Measurements from ENCODE around the gene LCAT. TPM values are rescaled to one million over a fixed set of nuclear protein-coding genes. Genes with fewer than 3 reads are reported as not detected.
"Not testable (repeated sequence)": the region's sequence is repeated elsewhere in the genome, so short reads cannot be mapped to it uniquely, and the experiment has no call there.

Gene LCAT, protein sequence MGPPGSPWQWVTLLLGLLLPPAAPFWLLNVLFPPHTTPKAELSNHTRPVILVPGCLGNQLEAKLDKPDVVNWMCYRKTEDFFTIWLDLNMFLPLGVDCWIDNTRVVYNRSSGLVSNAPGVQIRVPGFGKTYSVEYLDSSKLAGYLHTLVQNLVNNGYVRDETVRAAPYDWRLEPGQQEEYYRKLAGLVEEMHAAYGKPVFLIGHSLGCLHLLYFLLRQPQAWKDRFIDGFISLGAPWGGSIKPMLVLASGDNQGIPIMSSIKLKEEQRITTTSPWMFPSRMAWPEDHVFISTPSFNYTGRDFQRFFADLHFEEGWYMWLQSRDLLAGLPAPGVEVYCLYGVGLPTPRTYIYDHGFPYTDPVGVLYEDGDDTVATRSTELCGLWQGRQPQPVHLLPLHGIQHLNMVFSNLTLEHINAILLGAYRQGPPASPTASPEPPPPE
- polyA plus RNA-seq (ENCODE audit: insufficient read length): 24.4 TPM

DNA sequence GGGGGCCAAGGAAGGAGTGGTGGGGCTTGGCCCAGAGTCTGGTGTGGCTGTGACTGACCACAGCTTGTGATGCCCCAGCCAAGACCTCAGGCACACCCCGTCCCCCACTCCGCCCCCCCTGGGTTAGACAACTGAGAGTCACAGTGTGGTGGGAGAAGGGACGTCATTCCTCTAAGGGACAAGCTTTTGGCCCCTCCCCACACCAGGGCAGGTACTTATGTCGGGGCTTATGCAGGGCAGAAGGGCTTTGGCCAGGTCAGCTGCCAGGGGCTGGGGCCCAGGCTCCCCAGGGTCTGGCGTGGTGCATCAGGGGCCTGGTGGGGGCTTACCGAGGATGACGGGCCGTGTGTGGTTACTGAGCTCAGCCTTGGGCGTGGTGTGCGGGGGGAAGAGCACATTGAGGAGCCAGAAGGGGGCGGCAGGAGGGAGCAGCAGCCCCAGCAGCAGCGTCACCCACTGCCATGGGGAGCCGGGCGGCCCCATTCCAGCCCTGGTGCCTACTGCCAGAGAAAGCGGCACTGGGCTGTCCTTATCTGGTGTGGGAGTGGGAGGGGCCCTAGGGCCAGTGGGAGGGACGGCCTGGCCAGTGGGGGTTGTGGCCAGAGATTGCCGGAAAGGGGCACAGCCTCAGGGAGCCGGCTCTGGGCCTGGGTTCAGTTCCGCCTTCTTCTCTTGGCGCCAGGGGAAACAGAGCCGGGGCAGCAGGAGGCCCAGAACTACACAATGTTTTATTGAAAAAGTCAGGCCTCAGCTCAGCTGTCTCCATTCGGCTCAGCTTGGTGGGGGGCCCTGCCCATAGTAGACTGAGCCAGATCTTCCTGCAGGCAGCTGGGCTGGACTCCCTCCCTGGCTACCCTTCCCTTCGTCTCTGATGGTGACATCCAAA is at the start of gene LCAT:
LCAT (minus strand) TSS at position 502 of the 886 bp plus-strand sequence; CDS start at position 483, 19 bp downstream.
- DNase-seq: no peak

DNA sequence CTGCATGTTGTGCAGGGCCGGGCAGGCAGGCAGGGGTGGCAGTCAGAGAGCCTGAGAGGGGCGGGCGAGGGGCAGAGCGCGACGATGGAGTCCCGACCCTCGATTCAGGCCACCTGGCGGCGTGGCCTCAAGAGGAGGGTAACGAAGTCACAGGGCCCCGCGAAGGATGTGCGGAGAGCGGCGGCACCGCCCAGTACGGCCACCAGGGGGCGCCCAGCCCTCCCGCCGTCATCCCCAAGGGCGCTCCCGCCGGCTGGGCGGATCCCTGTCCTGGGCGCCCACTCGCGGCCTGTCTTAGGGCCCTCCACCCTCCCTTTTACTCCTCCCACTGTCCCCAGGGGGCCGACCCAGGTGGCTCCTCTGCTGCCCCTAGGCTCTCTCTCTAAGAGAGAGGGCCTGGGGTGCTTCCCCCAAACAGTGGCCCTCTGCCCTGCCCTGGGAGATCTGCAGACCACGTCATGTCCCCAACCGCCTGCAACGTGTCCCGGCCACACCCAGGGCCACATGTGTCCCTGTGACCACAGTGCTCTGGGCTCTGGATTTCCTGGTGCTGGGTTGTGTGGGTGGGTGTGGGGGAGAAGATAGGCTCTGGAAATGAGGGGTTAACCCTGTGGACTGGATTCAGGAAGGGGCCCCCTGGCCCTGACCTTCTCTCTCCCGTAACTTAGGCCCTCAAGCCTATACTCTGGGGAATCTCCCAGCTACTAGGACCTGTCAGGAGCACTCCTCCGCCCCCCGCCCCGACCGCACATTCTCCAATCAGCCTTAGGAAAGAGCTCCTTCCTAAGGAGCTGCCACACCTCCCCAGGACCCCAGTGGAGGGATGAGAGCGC is 49.5 kb upstream of the LCAT start:
- DNase-seq: peak; percentile 65

DNA sequence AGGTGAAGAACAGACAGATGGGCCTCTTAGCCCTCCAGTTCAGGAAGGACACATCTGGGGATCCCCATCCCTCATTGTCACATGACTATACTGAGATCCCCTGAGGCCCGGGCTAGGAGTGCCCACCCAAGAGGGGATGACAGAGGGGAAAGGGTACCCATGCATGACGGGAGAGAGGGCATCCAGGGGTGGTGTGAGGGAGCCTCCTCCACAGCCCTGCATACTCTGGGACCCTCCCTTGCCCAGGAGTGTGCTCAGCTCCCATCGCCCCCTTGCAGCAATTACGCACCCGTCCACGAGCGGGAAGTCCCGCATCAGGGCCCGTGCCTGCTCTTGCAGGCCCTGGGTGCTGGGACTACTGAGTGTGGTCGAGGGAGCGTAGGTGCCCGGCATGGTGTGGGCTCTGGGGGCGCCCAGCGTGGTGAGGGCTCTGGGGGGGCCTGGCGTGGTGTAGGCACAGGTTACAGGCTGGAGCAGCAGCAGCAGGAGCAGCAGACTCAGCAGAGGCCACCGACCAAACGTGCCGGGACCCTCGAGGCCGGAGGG is 48.8 kb upstream of the LCAT start:
- no peak for DNase-seq

DNA sequence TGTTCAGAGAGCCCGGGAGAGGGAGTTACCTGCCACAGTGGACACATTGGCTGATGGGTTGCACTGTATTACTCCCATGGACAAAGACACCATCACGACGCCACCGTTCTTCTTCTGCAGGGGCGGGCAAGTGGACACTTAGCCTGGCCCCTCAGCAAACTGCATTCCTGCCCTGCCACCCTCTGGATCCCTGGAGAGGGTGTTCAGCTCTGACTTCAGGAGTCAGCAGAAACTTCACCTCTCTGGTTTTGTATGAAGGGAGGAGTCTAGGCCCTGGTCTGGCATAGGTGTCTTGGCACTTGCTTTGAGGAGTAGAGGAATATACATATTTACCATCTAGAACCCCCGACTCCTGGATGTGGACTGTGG is 46.1 kb upstream of the LCAT start:
- no peak for DNase-seq

DNA sequence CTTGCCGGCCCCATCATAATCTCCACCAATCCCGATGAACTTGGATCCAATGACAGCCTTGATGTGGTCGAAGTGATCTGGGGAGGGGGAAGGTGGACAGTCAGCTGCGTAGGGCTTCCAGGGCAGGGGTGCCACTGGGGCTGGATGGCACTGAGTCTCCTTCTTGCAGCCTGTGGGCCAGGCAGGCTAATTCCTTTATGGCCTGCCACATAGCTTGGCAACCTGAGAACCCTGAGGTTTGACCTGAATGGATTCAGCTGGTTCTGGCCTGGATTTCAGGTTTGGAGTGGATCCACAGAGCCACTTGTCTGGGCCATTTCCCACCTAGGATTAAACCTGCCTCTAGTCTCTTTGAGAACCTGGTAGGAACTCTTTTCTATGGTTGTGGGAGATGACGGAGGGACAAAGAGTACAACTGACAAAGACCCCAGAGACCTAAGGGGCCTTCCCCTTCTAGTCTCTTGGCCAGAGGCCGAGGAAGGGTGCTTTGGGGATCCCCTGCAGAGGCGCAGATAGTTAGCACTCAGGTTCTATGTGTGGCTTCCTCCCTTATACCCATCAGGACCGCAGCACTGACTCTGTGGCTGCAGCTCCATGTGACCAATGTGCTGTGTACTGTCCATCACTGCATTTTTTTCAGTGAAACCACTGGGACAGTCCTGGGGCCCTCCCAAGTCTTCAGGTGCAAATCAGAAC is 45.5 kb upstream of the LCAT start:
- DNase-seq: no peak

DNA sequence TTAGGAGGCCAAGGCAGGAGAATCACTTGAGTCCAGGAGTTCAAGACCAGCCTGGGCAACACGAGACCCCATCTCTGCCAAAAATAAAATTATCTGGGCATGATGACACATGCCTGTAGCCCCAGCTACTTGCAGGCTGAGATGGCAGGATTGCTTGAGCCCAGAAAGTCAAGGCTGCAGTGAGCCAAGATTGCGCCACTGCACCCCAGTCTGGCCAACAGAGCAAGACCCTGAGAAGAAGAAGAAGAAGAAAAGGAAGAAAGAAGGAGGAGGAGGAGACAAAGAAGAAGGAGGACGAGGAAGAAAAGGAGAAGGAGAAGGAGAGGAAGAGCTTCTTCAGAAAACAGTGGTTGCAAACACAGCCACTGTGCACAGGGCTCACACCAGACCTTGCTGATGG is 44.8 kb upstream of the LCAT start:
- no peak for DNase-seq

DNA sequence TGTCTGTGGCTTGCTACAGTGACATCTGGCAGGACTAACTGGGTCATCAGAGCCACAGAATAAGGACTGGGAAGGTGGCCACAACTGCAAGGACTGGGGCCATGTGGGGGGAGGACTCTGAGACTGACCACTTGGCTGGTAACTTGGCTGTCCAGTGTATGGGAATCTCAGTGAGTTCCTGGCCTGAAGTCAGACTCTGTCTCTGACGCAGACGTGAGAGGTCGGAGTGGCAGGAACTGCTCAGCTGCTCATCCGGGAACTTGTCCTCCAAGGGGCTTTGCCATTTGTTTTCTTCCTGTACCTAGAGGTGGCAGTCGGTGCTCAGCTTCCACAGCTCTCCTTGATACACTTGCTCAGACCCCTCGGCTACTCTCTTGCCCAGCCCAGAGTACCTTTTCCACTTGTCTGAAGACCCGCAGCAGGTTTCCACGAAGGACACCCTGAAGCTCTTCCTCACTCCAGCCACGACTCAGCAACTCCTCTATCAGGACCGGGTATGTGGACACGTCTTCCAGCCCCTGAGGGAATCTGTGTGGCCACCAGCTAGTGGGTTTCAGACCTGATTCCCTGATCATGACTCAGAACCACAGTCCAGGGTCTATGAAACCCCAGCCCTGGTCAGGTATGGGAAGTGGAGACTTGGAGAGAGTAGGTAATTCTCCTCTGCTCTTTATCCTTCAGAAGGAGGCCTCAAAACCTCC is 43.7 kb upstream of the LCAT start:
- no peak for DNase-seq

DNA sequence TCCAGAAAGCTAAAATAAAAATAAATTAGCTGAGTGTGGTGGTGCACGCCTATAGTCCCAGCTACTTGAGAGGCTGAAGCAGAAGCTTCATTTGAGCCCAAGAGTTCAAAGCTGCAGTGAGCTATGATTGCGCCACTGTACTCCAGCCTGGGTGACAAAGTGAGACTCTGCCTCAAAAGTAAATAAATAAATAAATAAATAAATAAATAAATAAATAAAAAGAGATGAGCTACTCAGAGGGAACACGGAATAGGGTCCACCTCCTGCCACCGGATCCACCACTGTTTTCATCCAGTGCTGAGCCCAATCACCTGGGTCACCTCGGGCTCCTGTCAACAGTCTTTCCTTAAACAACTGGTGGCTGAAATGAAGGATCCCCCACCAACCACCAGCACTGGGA is 43.0 kb upstream of the LCAT start:
- no peak for DNase-seq

DNA sequence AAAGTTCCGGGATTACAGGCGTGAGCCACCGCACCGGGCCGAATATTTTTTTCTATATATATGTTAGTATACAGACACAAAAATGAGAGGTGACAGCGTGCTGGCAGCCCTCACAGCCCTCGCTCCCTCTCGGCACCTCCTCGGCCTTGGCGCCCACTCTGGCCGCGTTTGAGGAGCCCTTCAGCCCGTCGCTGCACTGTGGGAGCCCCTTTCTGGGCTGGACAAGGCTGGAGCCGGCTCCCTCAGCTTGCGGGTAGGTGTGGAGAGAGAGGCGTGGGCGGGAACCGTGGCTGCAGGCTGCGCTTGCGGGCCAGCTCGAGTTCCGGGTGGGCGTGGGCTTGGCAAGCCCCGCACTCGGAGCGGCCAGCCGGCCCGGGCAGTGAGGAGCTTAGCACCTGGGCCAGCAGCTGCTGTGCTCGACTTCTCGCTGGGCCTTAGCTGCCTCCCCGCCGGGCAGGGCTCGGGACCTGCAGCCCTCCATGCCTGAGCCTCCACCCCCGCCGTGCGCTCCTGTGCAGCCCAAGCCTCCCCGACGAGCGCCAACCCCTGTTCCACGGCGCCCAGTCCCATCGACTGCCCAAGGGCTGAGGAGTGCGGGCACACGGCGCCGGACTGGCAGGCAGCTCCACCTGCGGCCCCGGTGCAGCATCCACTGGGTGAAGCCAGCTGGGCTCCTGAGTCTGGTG is 38.2 kb upstream of the LCAT start:
- DNase-seq: no peak

DNA sequence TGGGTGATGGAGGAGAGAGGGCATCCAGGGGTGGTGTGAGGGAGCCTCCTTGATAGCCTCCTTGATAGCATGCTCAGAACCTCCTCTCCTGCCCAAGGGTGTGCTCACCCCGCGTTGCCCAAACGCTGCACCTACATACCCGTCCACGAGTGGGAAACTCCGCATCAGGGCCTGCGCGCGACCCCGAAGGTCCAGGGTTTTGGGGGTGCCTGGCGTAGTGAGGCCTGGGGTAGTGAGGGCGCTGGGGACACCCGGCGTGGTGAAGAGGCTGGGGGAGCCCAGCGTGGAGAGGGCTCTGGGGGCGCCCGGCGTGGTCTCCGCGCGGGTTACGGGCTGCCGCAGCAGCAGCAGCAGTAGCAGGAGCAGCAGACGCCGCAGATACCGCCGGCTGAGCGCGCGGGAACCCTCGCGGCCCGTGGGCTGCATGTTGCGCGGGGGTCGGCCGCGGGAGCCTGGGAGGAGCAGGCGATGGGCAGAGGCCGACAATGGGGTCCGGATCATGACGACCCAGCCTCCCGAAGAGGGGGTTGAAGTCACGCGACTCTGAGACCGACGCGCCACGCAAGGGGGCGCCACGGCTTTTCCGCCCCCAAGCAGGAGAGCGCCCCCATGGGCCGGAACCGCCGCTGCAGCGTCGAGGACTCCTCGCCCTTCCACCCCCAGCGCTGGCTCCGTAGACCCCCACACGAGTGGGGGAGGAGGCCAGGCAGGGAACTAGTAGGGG is 36.2 kb upstream of the LCAT start, which contains the start of gene DPEP3:
DPEP3 (minus strand) TSS at position 545 of the 724 bp plus-strand sequence; CDS start at position 426, 119 bp downstream.
- DNase-seq: no peak

DNA sequence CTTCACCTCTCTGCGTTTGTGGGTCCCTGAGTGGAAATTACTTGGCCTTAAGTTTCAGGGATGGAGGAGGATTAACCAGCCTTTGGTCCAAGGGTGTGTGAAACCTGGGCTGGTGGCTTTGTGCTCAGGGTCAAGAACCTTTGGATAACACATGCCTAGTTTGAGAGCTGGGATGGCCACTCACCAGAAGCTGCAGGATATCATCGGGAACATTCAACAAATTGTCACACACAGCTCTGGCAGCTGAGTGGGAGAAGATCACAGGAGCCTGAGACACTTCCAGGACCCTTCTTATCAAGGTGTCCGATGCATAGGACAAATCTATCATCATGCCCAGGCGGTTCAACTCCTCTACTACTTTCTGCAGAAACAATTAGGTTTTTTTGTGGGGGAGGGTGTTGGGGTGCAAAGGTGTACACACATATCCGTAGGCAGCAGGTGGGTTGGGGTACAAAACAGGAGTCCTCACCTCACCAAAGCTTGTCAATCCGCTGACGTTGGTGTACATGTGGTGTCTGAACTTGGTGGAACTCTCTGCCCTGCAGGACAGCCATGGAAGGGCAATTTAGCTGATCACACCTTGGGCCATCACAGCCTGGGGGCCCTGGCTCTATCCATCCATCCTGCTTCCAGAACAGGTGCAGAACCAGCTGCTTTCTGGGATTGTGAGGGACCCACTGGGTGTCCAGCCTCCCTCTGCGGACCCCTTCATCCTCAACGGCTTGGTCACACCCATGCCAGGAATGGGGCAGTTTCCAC is 33.7 kb upstream of the LCAT start:
- DNase-seq: no peak

DNA sequence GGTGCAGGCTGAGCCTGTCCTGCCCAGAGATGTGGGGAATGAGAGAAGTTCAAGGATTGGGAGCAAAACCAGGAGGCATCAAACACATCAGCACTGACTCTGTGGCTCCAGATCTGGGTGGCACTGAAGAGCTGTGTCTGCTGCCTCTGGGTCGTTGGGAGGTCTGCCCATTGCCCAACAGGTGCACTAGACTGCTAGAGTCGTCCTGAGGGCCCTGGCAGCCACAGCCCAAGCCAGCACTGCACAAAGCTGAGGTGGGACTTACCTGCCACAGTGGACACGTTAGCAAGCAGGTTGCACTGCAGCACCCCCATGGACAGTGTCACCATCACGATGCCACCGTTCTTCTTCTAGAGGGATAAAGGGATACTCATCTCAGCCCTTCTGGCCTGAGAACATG is 33.1 kb upstream of the LCAT start:
- no peak for DNase-seq

DNA sequence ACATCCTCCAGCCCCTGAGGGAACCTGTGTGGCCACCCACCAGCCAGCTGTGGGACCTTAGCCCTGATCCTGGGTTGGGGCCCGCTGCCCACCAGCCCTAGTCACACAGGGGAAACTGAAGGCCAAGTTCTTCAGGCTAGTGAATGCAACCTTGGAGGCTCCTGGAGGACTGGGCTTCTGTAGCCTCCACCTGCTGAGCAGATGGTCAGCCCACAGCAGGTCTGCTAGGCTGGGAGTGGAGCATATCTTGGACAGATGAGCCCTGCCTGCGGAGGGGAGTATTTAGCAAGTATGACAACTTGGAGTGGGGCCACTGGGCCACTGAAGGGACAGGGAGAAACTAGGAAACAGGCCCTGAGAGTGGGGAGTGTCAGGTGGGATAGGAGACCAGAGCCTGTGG is 32.3 kb upstream of the LCAT start:
- no peak for DNase-seq

DNA sequence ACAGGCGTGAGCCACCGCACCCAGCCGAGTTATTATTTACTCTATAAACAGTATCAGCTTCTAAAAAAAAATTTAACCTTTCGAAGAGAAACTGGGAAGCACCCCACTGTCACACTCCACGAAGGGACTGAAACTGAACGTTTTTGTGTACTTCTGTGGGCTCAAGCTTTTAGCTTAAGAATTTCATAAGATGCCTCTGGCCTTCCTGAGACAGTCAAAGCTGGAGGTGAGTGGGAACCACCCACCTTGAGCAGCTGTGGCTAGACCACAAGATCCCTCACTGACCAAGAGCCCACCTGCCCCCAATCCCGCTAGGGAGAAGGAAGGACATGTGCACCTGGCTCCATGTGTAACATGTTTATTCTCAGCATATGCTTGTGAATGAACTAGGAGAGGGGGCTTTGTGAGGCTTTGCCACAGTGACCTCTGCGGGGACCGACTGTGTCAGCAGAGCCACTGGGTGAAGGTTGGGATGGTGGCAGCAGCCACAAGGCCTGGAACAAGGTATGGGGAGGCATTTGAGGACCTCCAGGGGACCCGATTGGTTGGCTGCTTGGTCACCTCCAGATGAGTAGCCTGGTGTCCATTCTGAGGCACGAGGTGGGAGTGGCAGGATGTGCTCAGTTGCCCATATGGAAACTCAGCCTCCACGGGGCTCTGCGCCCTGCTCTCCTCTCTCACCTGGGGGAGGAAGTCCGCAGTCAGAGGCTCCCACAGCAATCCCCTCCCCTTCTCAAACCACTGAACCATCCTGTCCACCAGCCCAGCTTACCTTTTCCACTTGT is 31.6 kb upstream of the LCAT start:
- DNase-seq: no peak

DNA sequence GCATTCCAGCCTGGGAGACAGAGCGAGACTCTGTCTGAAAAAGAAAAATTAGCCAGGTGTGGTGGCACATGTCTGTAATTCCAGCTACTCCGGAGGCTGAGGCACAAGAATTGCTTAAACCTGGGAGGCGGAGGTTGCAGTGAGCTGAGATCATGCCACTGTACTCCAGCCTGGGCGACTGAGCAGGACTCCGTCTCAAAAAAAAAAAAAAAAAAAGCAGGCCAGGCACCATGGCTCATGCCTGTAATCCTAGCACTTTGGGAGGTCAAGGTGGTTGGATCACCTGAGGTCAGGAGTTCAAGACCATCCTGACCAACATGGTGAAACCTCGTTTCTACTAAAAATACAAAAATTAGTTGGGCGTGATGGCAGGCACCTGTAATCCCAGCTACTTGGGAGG is 28.4 kb upstream of the LCAT start:
- DNase-seq: not testable (repeated sequence)

DNA sequence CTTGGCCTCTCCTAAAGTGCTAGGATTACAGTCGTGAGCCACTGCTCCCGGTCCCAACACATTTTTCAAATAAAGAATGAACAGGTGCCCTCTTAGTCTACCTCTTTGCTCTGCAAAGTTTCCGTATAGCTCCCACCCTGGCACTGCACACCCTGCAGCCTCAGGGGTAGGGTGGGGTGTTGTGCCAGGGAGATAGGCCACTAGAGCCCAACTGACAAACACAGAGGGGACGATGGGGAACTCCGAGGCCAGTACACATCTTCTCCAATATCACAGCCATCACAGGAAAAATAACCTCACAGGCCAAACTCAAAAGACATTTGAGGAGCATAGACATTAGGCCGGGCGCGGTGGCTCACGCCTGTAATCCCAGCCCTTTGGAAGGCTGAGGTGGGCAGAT is 27.2 kb upstream of the LCAT start:
- no peak for DNase-seq

DNA sequence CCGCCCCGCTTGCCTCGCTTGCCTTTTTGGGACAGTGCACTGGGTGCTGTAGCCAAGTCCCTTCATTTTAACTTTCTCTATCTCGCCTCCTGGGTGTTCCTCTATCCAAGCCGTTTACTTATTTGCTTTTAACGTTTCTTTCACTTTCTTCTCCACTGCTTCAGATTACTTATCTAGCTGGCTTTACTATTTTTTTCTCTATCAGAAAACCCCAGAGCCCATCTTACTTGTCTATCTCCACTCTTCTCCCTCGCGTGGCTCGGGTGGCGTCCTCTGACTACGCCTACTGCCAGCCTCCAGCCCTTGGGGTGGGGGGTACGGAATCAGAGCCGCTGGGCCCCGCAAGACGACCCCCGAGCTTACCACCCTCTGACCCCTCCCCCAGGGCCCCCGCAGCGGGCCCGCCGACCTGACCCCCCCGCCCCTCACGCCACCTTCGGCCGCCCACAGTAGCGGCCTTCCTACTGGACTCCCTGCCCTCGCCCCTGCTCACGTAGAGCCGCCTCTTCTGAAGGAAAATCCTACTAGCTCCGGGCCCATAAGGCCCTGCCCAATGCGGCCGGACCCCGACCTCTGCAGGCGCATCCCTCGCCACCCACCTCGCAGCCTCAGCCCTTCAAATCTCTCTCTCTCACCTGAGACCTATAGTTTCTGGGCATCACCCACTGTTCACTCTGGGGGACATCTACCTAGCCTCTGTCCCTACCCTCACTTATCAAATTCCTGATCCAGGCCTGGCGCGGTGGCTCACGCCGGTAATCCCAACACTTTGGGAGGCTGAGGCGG is 25.5 kb upstream of the LCAT start:
- DNase-seq: no peak
